Lower lobe of right lung (tissue), 2 donors: ENCODE results near the gene FAM20B. TPM values are rescaled to one million over a fixed set of nuclear protein-coding genes. Genes with fewer than 3 reads are reported as not detected.
A peak's percentile ranks its signal among the peaks of the same experiment; 100 is the strongest.
"Not testable (repeated sequence)": the region's sequence is repeated elsewhere in the genome, so short reads cannot be mapped to it uniquely, and the experiment has no call there.

ENCODE experiments used
- ATAC-seq, 2 donors: fragments of 200-7000 bp; cut with Tn5 transposase; one replicate each; pipeline ENCODE4 v1.9.1; 2020 to 2022; ENCODE audit warnings: mild to moderate bottlenecking in 2 of 2, moderate library complexity in 2 of 2
- DNase-seq: peaks from one replicate; pipeline ENCODE4 v3.0.0-alpha.2; 2020
- H3K27ac ChIP-seq: fragments of 200-600 bp; one replicate; pipeline ENCODE4 v1.8.0; 2022
- H3K27me3 ChIP-seq: fragments of 200-600 bp; one replicate; pipeline ENCODE4 v1.8.0; 2022; ENCODE audit warnings: low read depth
- H3K36me3 ChIP-seq: fragments of 200-600 bp; one replicate; pipeline ENCODE4 v1.8.0; 2022; ENCODE audit warnings: mild to moderate bottlenecking
- H3K4me1 ChIP-seq: fragments of 200-600 bp; one replicate; pipeline ENCODE4 v1.8.0; 2022
- H3K4me3 ChIP-seq: fragments of 200-600 bp; one replicate; pipeline ENCODE4 v1.8.0; 2022; ENCODE audit warnings: mild to moderate bottlenecking
- H3K9me3 ChIP-seq: fragments of 200-600 bp; one replicate; pipeline ENCODE4 v1.8.0; 2022
- intact Hi-C: fragments of 100-400 bp; cut with DNase I; formaldehyde crosslinking; loops from one replicate; pipeline ENCODE4 v1.11.0; 2022
- total RNA-seq: library from RNA; stranded (reverse); fragmentation: NEBNext Ultra II Directional; extraction: Animal tissue kit (Norgen Biotek cat#: 25700); gene quantifications from one replicate; pipeline ENCODE4 v1.2.1, GENCODE V29; 2021
- TF ChIP-seq, protein P1 (sequence below): fragments of 200-600 bp; IDR thresholded peaks from one replicate; pipeline ENCODE4 v1.8.0; 2022; ENCODE audit warnings: antibody characterized with exemption, mild to moderate bottlenecking
- donor health status: DM: no; HTN: yes; CAD: no; lungs with severe emphysema.

FAM20B gene
- total RNA-seq, 1 donor from 2014 or later = 38.2 TPM

DNA sequence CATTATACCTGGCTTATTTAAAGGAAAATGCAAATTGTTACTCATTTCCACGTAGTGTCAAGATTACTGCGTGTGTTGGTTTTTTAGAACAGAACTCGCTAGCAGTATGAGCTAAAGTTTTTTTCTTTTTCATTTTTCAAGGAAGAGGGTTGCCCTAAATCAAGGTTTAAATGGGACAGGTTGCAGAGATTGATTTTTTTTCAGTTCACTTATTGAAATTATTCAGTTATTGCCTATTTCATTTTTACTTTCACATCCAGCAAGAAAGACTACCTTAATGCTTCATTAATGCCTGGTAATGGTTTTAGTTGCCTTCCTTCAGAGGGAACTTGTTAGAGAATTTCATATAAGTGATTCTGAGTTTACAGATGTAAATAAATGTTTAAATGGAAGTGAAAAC, 5.6 kb downstream of the FAM20B start:
- DNase-seq (no peak), ATAC-seq (no peak)
- H3K9me3 ChIP-seq = no peaks in the 10 kb centered on the region
- no peaks in the 10 kb centered on the region for H3K36me3 ChIP-seq
- intact Hi-C loops = no loop called here
- no peak overlapping the region for H3K4me3 ChIP-seq
- no peaks in the 10 kb centered on the region for H3K27me3 ChIP-seq
- H3K4me1 ChIP-seq = peaks cover 69% of the 10 kb centered on the region
- TF ChIP-seq, protein P1, sequence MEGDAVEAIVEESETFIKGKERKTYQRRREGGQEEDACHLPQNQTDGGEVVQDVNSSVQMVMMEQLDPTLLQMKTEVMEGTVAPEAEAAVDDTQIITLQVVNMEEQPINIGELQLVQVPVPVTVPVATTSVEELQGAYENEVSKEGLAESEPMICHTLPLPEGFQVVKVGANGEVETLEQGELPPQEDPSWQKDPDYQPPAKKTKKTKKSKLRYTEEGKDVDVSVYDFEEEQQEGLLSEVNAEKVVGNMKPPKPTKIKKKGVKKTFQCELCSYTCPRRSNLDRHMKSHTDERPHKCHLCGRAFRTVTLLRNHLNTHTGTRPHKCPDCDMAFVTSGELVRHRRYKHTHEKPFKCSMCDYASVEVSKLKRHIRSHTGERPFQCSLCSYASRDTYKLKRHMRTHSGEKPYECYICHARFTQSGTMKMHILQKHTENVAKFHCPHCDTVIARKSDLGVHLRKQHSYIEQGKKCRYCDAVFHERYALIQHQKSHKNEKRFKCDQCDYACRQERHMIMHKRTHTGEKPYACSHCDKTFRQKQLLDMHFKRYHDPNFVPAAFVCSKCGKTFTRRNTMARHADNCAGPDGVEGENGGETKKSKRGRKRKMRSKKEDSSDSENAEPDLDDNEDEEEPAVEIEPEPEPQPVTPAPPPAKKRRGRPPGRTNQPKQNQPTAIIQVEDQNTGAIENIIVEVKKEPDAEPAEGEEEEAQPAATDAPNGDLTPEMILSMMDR = no peak
- no peak overlapping the region for H3K27ac ChIP-seq

DNA sequence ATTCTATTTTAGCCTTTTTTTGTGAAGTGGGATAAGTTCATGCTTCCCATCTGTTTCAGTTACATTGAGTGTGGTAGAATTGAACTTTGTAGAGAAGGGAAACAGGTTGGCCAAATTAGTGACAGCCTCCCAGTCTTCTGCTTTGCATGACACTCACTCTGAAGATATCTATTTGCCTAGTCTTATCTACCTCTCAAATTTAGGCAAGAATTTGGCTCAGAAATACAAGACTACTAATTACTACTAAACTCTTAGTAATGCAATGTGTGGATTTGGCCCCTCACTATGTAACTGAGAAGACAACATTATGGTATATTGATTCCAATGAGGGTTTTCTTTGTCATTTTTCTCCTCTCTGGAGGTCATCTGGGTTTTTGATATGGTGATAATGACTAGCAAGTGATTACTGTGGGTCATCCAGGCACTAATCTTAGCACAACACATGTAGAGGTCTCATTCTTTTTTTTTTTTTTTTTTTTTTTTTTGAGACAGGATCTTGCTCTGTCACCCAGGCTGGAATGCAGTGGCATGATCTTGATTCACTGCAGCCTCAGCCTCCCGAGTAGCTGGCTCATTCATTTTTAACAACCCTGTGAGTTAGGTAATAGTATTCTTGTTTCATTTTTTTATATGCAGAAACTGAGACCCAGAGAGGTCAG, 6.3 kb downstream of the FAM20B start:
- no peak overlapping the region for H3K4me3 ChIP-seq
- no peaks in the 10 kb centered on the region for H3K9me3 ChIP-seq
- intact Hi-C loops = no loop called here
- H3K27me3 ChIP-seq = no peaks in the 10 kb centered on the region
- no peak overlapping the region for H3K27ac ChIP-seq
- TF ChIP-seq, protein P1 = no peak
- no peak for ATAC-seq
- no peak for DNase-seq
- no peaks in the 10 kb centered on the region for H3K36me3 ChIP-seq
- peaks cover 68% of the 10 kb centered on the region for H3K4me1 ChIP-seq

DNA sequence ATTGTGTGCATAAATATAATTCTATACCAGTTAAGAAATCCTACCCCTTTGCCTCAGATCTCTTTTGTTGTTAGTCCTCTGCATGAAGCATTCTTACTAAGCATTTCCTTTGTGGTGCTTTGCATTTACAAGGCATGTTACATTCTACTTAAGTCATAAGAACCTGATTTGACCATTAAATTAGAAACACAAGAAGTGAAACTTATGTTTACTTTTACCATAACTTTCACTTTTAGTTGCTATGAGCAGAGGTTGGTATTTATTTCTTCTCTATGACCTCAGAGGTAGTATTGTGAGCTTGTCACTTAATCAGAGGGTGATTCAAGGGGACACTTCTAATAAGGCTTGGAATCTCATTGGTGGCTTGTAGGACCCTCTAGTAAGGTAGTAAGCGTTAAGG, 9.0 kb downstream of the FAM20B start:
- H3K4me3 ChIP-seq = no peak overlapping the region
- intact Hi-C loops = no loop called here
- ATAC-seq (peak; percentile 60 to 75), DNase-seq (no peak)
- H3K27me3 ChIP-seq = no peaks in the 10 kb centered on the region
- peak overlapping the region; percentile 14 for H3K27ac ChIP-seq
- TF ChIP-seq, protein P1 = no peak
- no peaks in the 10 kb centered on the region for H3K36me3 ChIP-seq
- H3K9me3 ChIP-seq = no peaks in the 10 kb centered on the region
- H3K4me1 ChIP-seq = peaks cover 50% of the 10 kb centered on the region

DNA sequence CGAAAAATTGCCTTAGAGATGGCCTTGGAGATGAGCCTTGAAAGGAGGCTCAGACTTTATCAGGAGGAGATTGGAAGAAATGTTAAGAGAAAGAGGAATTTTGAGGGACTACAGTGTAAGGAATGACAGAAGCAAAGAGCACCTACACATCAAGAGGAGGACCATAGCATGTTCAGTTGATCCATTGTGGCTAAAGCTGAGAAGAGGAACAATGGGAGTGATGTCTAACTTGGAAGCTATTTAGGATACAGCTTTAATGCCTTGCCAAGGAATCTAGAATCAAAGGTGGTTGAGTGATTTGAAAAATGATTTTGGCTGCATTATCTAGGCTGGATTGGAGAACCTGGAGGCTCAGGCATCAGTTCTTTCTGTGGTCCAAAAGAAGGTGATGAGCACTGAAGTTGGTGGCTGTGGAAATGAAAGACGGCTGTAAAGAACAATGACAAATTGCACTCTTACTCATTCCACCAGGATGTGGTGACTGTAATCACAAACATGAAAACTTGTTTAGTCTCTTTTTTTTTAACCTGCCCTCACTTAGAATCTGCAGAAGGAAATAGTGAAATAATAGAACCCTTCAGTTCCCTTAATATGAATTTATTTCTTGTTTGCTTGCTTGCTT, 11.3 kb downstream of the FAM20B start:
- DNase-seq = no peak
- H3K4me3 ChIP-seq = no peak overlapping the region
- H3K4me1 ChIP-seq = peaks cover 37% of the 10 kb centered on the region
- TF ChIP-seq, protein P1 = no peak
- intact Hi-C loops = no loop called here
- no peak for ATAC-seq
- no peaks in the 10 kb centered on the region for H3K36me3 ChIP-seq
- H3K27ac ChIP-seq = no peak overlapping the region
- H3K9me3 ChIP-seq = no peaks in the 10 kb centered on the region
- H3K27me3 ChIP-seq = no peaks in the 10 kb centered on the region

DNA sequence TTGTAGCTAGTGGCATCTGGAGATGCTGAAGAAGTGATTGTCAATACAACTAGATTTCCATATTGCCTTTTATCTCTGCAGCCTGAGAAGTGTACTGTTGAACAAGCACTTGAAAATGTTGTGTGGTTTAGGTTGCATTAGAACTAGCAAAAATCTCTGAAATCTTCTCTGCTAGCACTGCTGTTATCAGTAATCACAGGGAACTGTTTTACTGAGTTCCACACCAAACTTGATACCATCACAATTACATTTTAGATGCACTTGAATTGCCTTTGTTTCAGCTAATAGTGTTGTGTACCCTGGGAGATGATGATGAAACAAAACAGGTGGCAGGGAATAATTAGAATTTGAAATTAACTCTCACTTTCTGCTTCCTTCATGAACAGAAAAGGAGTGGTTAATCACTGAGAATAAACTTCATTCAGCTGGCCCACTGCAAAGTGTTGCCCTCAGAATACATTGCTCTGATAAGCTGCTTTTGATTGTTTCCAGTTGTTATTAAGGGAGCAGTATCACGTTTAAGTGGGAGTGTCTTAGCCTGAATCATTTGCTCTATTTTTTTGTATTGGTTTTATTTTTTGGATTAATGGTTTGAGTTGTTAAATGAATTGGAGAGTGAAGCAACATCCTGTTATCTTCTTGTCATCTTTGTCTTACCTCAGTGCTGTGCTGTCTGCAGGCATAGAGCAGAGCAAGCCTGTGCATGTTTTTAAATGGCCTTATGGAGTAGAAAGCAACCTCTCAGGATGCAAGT, 13.0 kb downstream of the FAM20B start:
- H3K27ac ChIP-seq = no peak overlapping the region
- H3K36me3 ChIP-seq = no peaks in the 10 kb centered on the region
- peaks cover 26% of the 10 kb centered on the region for H3K4me1 ChIP-seq
- no peak for ATAC-seq
- H3K4me3 ChIP-seq = no peak overlapping the region
- TF ChIP-seq, protein P1 = no peak
- intact Hi-C loops = no loop called here
- H3K9me3 ChIP-seq = no peaks in the 10 kb centered on the region
- H3K27me3 ChIP-seq = no peaks in the 10 kb centered on the region
- no peak for DNase-seq

DNA sequence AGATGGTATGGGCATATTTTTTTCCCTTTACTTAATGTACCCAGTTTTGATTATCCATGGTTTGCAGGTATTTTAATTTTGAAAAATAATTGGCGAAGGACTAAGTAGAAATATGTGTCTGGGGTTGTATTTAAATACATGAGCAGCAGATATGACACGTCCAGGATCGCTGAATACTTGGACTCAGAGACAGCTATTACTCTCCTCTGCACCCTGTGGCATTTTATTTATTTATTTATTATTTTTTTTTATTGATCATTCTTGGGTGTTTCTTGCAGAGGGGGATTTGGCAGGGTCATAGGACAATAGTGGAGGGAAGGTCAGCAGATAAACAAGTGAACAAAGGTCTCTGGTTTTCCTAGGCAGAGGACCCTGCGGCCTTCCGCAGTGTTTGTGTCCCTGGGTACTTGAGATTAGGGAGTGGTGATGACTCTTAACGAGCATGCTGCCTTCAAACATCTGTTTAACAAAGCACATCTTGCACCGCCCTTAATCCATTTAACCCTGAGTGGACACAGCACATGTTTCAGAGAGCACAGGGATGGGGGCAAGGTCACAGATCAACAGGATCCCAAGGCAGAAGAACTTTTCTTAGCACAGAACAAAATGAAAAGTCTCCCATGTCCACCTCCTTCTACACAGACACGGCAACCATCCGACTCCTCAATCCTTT, 13.9 kb downstream of the FAM20B start:
- intact Hi-C loops, H3K27ac ChIP-seq, DNase-seq, H3K36me3 ChIP-seq, H3K27me3 ChIP-seq, H3K9me3 ChIP-seq, H3K4me3 ChIP-seq, ATAC-seq: not testable (repeated sequence)
- H3K4me1 ChIP-seq = peaks cover 19% of the 10 kb centered on the region

DNA sequence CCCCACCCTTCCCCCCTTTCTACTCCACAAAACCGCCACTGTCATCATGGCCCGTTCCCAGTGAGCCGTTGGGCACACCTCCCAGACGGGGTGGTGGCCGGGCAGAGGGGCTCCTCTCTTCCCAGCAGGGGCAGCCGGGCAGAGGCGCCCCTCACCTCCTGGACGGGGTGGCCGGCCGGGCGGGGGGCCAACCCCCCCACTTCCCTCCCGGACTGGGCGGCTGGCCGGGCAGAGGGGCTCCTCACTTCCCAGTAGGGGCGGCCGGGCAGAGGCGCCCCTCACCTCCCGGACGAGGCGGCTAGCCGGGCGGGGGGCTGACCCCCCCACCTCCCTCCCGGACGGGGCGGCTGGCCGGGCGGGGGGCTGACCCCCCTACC, 14.5 kb downstream of the FAM20B start:
- intact Hi-C loops, ATAC-seq, H3K27ac ChIP-seq, H3K9me3 ChIP-seq, H3K4me3 ChIP-seq, H3K36me3 ChIP-seq, H3K27me3 ChIP-seq, DNase-seq: not testable (repeated sequence)
- peaks cover 14% of the 10 kb centered on the region for H3K4me1 ChIP-seq
